GM19099 (cell line): ENCODE data around the gene AREL1.

Source experiments
- POLR2A ChIP-seq: IDR thresholded peaks from 3 replicates; pipeline ENCODE4 v1.6.1; 2011; ENCODE audit warnings: low read depth; ENCODE audit not compliant: insufficient read length; ENCODE audit errors: extremely low read depth

The AREL1 gene

GRCh38 chr14:74712499-74713394 is at the start of gene AREL1, which contains the start of gene FCF1:
Gene AREL1 (minus strand): TSS chr14:74713080. CDS start chr14:74685615, 27,465 bp downstream.
Gene FCF1 (plus strand): TSS chr14:74713144. CDS start chr14:74713198, 54 bp downstream.
- TF ChIP-seq POLR2A: peak; percentile 83

GRCh38 chr14:74756326-74756725 is 43.4 kb upstream of the AREL1 start:
- no peak for TF ChIP-seq POLR2A

GRCh38 chr14:74754899-74755298 is 42.0 kb upstream of the AREL1 start:
- TF ChIP-seq POLR2A: no peak

GRCh38 chr14:74754157-74754556 is 41.3 kb upstream of the AREL1 start:
- no peak for TF ChIP-seq POLR2A

GRCh38 chr14:74747237-74747636 is 34.4 kb upstream of the AREL1 start:
- no peak for TF ChIP-seq POLR2A

- no peak for TF ChIP-seq POLR2A
These were observed 26.6 kb upstream of the AREL1 start for GRCh38 chr14:74739293-74740030.

GRCh38 chr14:74737753-74738325 is 25.0 kb upstream of the AREL1 start:
- no peak for TF ChIP-seq POLR2A

GRCh38 chr14:74735125-74735524 is 22.2 kb upstream of the AREL1 start:
- TF ChIP-seq POLR2A: no peak

- no peak for TF ChIP-seq POLR2A
These were observed 20.3 kb upstream of the AREL1 start for GRCh38 chr14:74733221-74733620.

- no peak for TF ChIP-seq POLR2A
These were observed 19.5 kb upstream of the AREL1 start for GRCh38 chr14:74732387-74732786.

GRCh38 chr14:74723134-74723533 is 10.3 kb upstream of the AREL1 start:
- TF ChIP-seq POLR2A: no peak

- no peak for TF ChIP-seq POLR2A
These were observed 7.6 kb upstream of the AREL1 start for GRCh38 chr14:74720526-74720925.

- no peak for TF ChIP-seq POLR2A
These were observed 485 bp upstream of the AREL1 start for GRCh38 chr14:74713395-74713735.

GRCh38 chr14:74711651-74712050 is 1.2 kb downstream of the AREL1 start:
- no peak for TF ChIP-seq POLR2A

GRCh38 chr14:74710480-74710879 is 2.4 kb downstream of the AREL1 start:
- TF ChIP-seq POLR2A: no peak
